NCI-H2196 (cell line): ENCODE measurements around the gene IL17F.

ENCODE experiments used
- DNase-seq: peaks from one replicate; lab custom pipeline; 2025; ENCODE audit not compliant: unreplicated experiment; lab: John Stamatoyannopoulos, UW

The IL17F gene

GRCh38 chr6:52195886-52196285 lies 48.4 kb downstream of the IL17F start:
- DNase-seq: no peak

- DNase-seq: no peak
Observed at GRCh38 chr6:52191824-52192223, 52.5 kb downstream of the IL17F start.

- DNase-seq: no peak
Observed at GRCh38 chr6:52190409-52190808, 53.9 kb downstream of the IL17F start.

- no peak for DNase-seq
Observed at GRCh38 chr6:52189974-52190373, 54.3 kb downstream of the IL17F start.

- no peak for DNase-seq
Observed at GRCh38 chr6:52187098-52187497, 57.2 kb downstream of the IL17F start.
